Measurements from ENCODE around the gene LRRC75B.
"Not testable (repeated sequence)": the region's sequence is repeated elsewhere in the genome, so short reads cannot be mapped to it uniquely, and the experiment has no call there.

The LRRC75B gene

GRCh38 chr22:24602105-24602749 is 9.4 kb upstream of the LRRC75B start:
- DNase-seq: not testable (repeated sequence)

DNA sequence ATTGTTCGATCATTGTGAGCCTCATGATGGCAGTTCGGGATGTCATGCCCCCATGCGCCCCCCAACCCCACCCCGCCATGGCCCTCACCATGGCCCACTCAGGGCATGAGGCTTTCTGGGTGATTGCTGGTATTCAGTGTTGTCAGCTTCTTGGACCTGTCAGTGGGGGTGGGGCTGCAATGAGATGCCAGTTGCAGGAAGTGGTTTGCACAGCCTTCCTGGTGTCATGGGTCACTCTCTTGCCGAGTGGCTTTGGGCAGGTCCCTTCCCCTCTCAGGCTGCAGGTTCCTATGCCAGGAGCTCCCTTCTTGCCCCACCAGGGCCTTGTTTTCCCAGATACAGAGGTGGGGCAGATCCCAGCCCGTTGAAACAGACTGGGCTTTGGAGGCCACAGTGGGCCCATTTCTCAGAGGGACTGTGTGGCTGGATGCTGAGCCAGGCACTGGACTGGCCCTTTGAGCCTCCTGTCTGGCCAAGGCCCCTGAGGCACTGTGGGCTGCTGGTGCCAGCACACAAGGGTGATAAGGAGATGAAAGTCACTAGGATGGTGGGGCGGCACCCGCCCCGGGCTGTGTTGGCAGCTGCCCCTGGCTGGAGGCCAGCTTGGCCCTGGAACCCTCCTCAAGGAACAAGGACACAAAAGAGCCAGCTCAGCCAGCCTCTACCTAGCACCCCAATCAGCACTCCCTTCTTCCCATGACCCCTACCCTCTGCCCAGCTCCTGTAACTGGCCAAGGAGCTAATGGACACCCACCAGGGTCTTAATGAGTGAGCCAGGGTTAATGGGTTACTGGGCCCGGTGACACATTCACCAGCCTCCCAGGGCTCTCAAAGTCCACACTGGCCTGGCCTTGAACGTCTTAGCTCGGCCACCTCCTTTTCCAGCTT is 8.6 kb upstream of the LRRC75B start:
- no peak for DNase-seq

DNA sequence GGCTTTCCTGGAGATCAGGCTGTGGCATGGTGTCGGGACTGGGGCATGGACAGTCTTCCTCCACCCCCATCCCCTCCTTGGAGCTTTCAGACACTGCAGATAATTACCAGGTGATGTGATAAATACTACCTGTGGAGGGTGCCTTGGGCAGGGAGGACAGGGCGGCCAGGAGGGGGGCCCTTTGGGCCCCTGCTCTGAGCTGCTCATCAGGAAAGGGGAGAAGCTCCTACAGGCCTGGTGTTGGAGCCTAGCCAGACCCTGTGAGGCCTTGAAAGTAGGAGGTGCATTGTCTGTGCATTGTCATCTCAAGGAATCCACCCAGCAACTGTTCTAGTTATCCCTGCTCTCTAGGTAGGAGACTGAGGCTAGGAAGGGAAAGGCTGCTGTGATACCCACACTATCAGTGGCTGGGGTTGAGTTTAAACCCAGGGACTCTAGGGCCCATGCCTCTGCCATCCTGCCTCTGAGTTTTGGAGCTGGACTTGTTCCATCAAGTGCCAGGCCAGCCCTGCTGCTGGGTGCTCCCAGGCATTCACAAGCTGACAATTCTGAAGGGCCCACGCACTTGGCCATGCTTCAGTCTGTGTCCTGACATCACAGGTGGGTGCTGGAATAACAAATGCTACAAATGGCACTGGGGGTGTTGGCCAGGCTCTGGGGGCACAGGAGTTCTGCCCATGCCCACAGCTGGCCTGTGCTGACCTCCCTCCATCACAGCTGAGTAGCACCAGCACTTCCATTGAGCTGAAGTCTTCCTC is 7.3 kb upstream of the LRRC75B start:
- DNase-seq: not testable (repeated sequence)

GRCh38 chr22:24599514-24599913 is 6.6 kb upstream of the LRRC75B start:
- DNase-seq: no peak

GRCh38 chr22:24597076-24597475 is 4.2 kb upstream of the LRRC75B start:
- not testable (repeated sequence) for DNase-seq

DNA sequence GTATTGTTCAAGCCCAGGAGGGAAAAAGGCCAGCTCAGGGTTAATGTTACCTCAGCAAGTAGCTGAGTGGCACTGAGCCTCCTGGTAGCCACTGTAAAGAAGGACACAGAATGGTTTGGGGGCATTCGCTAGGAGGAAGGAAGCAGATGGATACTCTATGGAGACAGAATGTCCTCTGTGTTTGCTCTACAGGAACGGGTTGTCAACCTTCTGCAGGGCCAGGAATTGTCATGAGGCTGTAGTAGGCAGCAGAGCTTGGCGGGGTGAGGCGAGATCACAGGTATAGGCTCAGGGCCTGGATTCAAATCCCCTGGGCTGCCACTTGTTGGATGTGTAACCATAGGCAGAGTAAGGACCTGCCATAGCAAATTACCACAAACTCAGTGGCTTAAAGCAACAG is 3.0 kb upstream of the LRRC75B start:
- DNase-seq: no peak

- no peak for DNase-seq
These were observed 2.4 kb upstream of the LRRC75B start for GRCh38 chr22:24595228-24595627.

DNA sequence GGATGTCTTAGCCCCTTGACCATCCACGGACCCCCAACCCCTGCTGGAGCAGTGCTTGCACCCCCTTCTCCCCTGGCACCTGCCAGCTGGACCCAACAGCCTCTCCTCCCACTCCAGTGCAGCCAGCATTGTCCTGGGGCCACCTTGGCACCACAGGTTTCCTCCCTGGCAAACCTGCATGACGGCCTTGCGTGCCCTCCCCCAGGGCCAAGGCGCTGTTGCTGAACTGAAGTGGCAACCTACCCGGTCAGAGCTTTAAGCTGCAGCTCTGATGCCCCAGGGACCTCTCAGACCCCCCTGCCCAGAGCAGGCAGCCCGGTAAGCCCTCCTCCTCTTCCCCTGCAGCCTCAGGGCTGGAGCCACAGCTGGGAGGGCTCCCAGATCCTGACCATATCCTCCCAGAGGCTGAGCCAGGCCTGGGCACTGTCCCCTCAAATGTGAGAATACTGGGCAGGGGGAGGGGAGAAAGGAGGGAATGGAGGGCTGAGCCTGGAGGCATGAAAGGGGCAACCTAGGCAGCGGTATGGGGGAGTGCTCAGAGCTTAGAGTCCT is 1.8 kb upstream of the LRRC75B start:
- DNase-seq: no peak

- DNase-seq: no peak
These were observed 1.1 kb upstream of the LRRC75B start for GRCh38 chr22:24593836-24594568.

DNA sequence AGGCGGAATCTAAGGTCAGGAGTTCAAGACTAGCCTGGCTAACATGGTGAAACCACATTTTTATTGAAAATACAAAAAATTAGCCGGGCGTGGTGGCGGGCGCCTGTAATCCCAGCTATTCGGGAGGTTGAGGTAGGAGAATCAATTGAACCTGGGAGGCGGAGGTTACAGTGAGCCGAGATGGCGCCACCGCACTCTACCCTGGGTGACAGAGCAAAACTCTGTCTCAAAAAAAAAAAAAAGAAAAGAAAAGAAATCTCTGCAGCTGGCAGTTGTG is 624 bp upstream of the LRRC75B start:
- not testable (repeated sequence) for DNase-seq

GRCh38 chr22:24592058-24592850 is 619 bp downstream of the LRRC75B start:
- no peak for DNase-seq

DNA sequence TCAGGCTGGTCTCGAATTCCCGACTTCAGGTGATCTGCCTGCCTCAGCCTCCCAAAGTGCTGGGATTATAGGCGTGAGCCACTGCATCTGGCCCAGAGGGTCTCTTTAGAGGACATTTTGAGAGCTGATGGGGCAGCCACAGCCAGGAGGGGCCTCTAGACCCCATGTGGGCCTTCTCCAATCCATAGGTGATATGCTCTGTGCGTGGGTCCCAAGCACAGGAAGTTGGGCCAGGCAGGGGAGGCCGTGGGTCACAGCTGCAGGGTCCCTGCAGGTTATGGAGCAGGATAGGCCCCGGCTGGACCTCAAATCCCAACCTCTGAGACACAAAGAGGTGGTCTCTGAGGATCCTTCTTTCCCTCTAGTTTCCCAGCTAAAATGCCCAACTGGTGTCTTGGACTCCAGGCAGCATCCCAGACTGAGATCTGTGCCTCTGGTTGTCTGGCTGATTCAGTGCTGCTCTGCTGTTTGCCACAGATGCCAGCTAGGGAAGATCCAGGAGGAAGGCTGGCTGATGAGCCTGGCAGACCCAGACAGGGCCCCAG is 1.5 kb downstream of the LRRC75B start:
- DNase-seq: no peak

DNA sequence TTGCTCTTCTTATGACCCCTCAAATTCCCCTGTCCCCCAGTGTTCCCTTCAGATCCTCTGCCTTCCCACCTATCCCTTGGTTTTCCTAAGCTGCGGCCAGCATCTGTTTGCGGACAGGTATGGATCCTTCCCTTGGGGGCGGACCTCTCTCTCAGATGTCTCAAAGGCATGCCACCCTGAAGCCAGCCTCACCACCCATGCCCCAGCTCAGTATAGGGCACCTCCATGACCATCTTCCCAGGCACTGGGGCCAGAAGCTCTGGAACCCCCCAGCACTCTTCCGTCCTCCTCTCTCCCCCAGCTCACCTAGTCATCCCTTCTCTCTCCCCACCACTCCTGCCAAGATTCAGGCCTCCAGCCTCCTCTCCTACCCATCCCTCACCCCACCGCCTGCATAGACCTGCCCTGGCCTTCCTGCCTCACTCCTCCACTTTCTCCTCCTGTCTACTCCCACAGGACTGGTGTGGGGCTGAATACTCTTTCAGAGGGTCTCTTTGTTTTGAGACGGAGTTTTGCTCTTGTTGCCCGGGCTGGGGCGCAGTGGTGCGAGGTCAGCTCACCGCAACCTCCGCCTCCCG is 2.2 kb downstream of the LRRC75B start:
- no peak for DNase-seq

DNA sequence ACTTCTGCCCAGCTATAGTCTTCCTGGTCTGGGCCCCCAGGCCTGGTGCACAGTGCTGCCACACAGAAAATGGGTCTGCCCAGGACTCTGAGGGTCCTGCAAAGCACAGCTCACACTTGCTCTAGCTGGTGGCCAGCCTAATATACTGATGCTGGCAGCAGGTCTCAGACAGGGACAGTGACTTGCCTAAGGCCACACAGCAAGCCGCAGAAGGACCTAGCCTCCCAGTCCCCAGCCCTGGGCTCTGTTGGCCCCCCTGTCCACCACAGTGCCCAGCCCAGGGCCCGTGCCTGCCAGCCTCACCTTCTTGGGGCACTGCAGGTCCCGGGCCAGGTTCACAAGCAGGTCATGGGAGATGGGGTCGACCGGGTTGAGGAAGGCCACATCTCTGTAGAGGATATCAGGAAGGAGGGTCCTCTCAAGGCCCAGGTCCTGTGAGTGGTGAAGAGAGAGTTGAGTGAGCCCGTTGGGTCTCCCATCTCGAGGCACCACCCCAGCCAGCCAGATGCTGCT is 3.3 kb downstream of the LRRC75B start:
- no peak for DNase-seq

GRCh38 chr22:24588757-24589481 is 4.0 kb downstream of the LRRC75B start:
- no peak for DNase-seq

GRCh38 chr22:24588381-24588756 is 4.5 kb downstream of the LRRC75B start:
- DNase-seq: no peak

- no peak for DNase-seq
These were observed 4.9 kb downstream of the LRRC75B start for GRCh38 chr22:24587948-24588347.

DNA sequence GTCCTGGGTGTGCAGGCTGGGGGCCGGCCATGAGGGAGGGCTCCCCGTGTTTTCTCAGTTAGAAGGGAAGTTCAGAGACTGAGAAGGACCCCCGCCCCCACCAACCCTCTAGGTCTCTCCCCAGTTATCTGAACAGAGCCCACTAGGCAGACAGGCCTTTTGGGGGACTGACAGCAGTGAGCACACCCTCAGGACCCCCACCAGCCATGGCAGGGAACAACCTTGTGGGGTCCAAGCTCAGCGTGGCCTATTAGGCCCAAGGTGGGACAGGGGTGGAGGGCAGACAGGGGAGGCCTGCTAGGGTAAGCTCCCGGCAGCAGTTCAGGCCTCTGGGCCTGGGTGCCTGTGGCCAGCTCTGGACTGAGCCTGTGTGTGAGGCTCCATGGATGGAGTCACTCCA is 5.6 kb downstream of the LRRC75B start:
- no peak for DNase-seq

- no peak for DNase-seq
These were observed 6.8 kb downstream of the LRRC75B start for GRCh38 chr22:24585927-24586546.

GRCh38 chr22:24585461-24585860 is 7.4 kb downstream of the LRRC75B start:
- no peak for DNase-seq

All from NCI-H1436 (cell line).